COR-L47 (cell line): ENCODE measurements around the gene FOXF1.

Source experiments
- DNase-seq: peaks from one replicate; lab custom pipeline; 2025; lab: John Stamatoyannopoulos, UW

FOXF1 gene

GRCh38 chr16:86492961-86493629 lies 17.2 kb upstream of the FOXF1 start:
- DNase-seq = no peak

DNA sequence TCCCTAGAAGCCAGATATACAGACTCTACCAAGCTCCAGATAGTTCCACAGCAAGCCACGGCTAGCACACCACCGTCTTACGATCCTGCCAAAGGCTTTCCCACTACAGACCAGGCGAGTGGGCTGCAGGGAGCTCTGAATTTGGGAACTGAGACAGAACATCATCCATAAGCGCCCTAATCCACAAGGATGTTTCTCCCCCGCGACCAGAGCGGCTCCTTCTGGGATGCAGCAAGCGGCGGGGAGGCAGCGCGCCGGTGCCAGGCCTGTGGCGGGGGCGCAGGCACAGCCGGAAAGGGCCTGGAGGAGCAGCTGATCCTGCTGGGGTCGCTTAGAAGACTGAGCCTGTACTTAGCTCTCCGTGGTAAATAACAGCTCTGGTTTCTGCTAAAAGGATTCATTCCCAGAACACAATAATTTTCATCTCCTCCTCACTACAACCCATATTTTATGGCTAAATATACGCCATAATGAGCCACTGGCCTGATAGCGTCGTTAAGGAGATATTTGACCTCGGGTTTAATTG lies 16.2 kb upstream of the FOXF1 start:
- DNase-seq = no peak

- no peak for DNase-seq
Measured at GRCh38 chr16:86494565-86495356, 15.6 kb upstream of the FOXF1 start.

DNA sequence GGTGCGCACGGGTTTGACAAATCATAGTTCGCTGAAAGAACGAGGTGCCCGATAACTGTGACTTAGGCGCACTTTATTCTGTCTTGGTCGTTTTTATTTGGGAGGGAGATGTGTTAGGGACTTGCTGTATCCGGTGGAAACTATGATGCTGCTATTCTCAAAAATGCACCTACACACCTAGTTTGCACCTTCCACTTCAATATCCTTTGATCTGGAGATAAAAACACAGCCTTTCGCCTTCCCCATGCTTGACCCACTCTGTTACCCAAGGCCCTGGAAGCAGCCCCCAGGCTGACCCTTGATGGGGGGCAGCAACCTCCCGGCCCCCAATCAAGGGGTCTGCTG lies 15.0 kb upstream of the FOXF1 start:
- no peak for DNase-seq

DNA sequence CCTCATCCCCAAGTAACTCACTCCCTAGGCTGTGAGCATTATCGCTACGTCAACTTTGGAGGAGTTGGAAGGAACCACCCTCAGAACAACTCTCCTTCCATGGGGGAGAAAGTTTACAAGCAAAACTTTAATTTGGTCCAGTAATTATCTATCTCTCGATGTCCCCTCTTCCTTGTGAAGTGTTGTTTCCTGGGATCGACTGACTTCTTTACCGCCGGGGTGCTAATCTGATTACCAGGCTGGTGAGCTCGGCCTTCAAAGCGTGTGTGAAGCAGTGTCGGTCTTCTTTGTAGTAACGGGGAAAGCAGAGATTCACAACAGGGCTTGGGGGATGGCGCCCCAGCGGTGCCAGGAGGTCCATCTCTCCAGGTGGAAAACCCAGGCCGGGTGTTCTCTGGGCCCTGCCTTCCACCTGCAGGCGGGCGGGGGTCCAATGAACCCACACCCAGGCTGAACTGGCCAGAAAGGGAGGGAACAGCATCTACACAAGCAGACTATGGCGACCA lies 14.5 kb upstream of the FOXF1 start:
- DNase-seq = no peak

DNA sequence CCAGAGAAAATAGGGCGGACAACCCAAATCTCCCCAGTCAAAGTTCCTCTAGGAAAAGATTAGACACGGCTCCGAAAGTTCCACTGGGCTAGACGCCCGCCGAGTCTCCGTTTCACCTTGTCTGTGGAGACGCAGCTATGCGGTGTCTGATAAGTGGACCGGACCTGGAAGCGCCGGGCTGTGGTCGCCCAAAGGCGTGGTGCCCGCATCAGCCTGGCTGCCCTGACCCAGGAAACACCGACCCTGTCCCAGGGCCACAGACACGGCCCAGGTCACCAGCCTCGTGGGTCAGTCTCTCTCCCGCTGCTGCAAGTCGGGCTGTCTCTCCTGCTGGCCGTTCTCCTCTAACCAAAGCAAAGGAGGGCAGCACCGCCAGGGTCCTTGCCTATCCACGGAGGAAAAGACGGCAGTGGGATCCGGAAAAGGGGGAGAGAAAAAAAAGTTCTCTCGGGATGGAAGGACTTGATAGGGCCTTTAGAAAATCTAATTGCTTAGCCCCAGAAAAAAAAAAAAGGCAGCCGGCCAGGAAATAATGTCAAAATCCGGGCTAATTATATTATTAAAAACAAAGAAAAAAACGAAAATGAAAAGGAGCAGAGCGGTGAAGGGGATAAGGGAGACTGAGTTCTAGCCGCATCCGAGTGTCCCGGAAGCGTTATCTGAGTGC lies 13.9 kb upstream of the FOXF1 start:
- DNase-seq = no peak

DNA sequence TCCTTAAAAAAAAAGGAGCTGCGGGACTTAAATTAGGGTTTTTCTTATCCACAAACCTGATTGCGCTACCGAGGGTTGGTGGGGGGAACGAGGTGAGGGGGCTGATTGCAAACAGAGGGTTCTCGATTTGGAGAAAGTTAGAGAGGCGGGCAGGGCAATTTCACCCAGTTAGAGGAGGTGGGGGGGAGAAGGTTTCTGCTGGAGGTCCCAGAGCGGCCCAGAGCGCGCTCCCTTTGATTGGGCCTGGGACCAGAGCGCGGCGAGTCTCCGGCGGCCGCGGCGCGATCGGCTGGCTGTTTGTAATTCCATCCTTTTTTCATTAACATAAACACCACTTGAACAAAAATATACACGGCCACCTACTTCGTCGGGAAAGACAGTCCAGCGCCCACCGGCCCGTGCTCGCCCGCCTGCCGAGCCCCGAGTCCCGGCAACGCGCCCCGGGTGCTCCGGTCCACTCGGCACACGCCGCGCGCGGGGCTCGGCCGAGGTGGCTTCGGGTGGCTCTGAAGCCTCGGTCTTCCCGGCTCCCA lies 13.3 kb upstream of the FOXF1 start:
- no peak for DNase-seq

GRCh38 chr16:86497551-86498021 lies 12.7 kb upstream of the FOXF1 start:
- DNase-seq = no peak

DNA sequence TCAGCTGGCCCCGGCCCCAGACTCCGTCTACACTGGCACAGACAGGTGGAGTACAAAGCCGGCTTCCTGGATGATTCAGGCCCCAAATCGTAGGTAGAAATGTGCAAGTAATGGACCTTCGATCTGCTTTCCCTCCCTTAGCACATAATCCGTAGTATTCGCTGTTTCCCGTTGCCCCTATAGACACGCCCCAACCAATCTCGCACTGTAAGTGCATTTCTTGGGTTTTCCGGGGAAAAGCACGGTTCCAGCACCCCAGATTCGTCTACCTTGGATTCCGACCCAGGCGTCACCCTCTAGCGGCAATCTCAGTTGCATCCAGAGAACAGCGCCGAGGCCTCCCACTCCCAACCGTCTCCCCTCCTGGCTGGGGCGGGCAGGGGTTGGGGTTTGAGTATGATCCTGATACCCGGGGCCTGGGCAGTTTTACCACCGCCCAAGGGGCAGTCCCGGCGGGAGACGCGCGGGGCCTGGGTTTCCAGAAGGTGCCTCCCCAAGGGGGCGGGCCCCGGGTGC lies 12.1 kb upstream of the FOXF1 start:
- DNase-seq = no peak

GRCh38 chr16:86498671-86499439 lies 11.5 kb upstream of the FOXF1 start:
- DNase-seq = no peak

DNA sequence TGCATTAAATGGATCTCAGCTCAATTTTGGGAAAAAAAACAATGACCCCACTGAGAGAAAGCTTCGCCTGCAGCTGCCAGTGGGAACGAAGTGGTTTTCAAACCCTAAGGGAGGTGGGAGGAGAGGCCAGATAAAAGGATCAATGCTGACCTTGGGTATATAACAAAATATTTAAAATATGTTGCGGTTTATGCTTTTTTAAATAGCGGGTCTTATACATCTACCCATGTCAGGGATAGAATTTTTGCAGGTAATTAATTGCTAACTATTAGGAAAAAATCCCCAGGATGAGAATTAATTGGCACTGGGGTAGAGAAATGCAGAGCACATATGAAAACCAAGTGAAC lies 10.9 kb upstream of the FOXF1 start:
- no peak for DNase-seq

DNA sequence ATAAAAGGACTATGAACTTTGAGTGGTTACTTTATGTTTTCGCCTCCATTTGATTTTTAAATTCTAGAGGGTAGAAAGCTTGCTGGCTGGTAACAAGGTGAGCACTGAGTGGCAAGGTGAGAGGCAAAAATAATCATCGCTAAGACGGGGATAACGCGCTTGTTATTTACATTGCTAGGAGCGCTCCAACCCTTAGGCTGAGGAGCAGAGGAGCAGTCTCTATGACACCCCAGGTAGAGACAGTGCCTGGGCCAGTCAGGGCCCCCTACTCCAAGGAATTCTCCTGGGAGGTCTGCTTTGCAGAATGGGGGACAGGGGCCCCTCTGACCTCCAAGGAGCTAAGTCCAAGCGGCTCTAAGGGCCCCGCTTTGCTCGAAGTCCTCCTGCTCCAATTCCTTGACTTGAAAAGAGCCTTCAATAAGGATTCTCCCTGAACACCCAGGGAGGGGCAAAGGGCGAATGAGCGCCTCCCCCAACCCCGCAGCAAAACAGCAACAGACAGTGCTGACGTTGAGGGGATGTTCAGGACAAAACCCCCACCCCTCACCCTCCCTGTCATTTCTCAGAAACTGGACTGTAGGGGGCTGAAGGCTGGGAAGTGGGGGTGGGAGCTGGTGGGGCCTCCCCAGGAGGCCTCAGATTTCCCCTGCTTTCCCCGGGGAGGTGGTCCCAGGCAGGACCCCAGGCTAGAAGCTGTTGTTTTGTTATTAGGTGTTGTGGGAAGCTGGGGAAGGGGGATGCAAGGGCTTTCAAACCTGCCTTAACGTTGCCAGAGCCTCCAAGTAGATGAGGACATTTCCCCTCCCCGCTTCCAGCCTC lies 10.2 kb upstream of the FOXF1 start:
- no peak for DNase-seq

DNA sequence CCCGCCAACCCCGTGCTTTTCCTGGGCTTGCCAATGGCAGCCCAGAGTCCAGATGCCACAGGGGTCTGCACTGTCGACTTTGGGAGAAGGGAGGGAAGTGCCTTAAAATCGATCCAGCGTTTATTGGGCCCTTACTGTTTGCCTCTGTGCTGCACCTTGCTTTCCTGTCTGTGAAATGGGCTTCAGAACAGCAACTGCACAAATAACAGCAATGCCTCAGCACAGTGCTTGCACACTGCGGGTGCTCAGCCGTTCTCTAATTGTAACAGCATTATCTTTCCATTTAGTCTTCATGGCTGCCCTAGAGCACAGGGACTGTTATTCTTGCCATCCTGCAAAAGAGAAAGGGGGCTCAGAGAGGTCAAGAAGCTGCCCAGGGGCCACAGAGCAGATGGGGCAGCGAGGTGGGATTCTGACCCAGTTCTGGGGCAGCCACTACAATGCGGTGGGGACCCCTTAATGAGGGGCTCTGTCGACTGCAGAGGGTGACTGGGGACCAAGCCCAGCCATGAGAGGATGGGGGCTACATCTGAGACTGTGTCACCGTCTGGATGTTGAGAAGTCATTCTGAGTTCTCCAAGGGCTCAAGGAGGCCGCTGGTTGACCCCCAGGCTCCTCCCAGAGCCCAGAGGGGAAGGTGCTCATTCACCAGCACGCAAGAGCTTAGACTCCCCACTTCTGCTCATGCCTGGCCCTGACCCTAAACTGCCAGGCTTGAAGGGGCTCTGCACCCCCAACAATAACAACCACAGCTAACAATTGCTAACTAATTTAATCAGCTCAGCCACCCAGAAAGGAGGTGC lies 9.4 kb upstream of the FOXF1 start:
- no peak for DNase-seq

- DNase-seq = no peak
Measured at GRCh38 chr16:86501989-86502855, 8.1 kb upstream of the FOXF1 start.

GRCh38 chr16:86502856-86503748 lies 7.2 kb upstream of the FOXF1 start:
- DNase-seq = no peak

GRCh38 chr16:86503830-86504229 lies 6.5 kb upstream of the FOXF1 start:
- DNase-seq = no peak

DNA sequence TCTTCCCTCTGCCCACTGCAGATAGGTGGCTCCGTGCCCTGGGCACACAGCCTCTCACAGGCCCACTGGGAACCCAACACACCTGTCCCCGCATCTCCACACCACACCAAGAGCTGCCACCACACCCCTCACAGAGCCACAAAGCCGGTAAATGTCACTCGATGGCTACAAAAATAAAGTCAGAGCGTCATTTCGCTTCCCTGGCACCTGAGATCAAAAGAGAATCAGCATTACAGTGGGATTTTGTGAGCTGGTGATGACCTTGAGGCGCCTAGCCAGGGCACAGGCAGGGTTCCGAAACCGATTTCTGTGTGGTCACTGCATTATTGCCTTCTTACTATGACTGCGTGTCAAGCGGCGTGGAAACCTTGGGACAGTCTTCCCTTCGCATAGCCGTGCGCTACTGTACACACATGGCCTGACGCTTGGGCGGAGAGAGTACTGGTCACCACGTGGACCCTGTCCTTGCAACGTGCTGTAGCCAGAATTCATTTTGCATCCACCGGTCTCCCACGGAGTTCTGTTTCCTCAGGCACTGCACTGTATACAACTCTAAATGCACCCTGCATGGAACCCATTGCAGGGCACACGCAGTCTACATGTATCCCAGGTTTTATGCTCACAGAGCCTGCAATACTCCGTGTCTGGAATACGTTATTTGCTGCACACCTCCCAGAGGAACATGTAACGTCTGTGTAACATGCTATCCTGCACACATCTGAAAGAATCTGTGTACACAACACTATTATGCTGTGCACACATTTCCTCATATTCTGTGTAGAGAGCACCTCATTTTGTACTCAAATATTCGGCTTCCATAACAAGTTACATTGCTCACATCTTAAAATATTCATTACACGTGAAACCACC lies 5.8 kb upstream of the FOXF1 start:
- DNase-seq = no peak
